ENCODE results near the gene PCSK7. TPM values are rescaled to one million over a fixed set of nuclear protein-coding genes. Genes with fewer than 3 reads are reported as not detected.

PCSK7 gene
- polyA plus RNA-seq, 1 experiment, result 23.5 TPM

DNA sequence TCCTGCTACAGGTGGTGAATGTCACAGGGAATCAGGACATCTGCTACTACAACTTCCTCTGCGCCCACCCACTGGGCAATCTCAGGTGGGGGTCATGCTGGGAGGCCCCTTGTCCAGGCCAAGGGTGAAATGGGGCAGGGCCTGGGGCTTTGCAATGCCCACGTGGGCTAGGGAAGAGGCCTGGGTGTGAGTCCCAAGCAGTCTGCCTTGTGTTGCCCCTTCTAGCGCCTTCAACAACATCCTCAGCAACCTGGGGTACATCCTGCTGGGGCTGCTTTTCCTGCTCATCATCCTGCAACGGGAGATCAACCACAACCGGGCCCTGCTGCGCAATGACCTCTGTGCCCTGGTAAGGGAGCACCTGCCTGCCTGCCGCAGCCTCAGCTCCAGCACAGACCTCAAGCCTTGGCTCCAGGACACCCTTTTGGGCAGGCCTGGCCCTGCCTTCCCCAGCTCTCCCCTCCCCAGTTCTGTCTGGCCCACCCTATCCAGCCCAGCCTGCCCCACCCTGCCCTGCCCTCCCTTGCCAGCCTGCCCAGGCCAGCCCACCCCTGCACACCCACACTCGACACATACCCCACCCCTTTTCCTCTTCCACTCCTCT is 41.8 kb downstream of the PCSK7 start:
- TF ChIP-seq, protein P1, sequence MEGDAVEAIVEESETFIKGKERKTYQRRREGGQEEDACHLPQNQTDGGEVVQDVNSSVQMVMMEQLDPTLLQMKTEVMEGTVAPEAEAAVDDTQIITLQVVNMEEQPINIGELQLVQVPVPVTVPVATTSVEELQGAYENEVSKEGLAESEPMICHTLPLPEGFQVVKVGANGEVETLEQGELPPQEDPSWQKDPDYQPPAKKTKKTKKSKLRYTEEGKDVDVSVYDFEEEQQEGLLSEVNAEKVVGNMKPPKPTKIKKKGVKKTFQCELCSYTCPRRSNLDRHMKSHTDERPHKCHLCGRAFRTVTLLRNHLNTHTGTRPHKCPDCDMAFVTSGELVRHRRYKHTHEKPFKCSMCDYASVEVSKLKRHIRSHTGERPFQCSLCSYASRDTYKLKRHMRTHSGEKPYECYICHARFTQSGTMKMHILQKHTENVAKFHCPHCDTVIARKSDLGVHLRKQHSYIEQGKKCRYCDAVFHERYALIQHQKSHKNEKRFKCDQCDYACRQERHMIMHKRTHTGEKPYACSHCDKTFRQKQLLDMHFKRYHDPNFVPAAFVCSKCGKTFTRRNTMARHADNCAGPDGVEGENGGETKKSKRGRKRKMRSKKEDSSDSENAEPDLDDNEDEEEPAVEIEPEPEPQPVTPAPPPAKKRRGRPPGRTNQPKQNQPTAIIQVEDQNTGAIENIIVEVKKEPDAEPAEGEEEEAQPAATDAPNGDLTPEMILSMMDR (IDR thresholded peaks at IDR 0.05; ENCODE audit: low read depth, low read length), result no peak
- Histone ChIP-seq H3K4me3 (ENCODE audit: low read depth, low read length) (no peak overlapping the region), H3K27me3 (ENCODE audit: control insufficient read depth, insufficient read depth, low read length) (no peaks in the 10 kb centered on the region), H3K9me3 (ENCODE audit: control insufficient read depth, insufficient read depth, low read length) (no peaks in the 10 kb centered on the region), H3K27ac (ENCODE audit: low read depth, low read length) (no peak overlapping the region)
- ChIA-PET POLR2A (no interaction called here), CTCF (interaction anchor here (2.0 kb wide), 1 partner anchor 8 kb away, joined by 6 read pairs; no protein-coding TSS in a partner anchor)
- no peak for DNase-seq (ENCODE audit: low read depth, low spot score)

- TF ChIP-seq, protein P1 (IDR thresholded peaks at IDR 0.05; ENCODE audit: low read depth, low read length), result no peak
- POLR2A ChIA-PET, result no interaction called here
- no peak for DNase-seq (ENCODE audit: low read depth, low spot score)
- Histone ChIP-seq H3K27me3 (ENCODE audit: control insufficient read depth, insufficient read depth, low read length) (no peaks in the 10 kb centered on the region), H3K9me3 (ENCODE audit: control insufficient read depth, insufficient read depth, low read length) (no peaks in the 10 kb centered on the region), H3K4me3 (ENCODE audit: low read depth, low read length) (no peak overlapping the region), H3K27ac (ENCODE audit: low read depth, low read length) (no peak overlapping the region)
- CTCF ChIA-PET, result no interaction called here
These were observed 42.5 kb downstream of the PCSK7 start for GRCh38 chr11:117189191-117189940.

- ChIA-PET CTCF (no interaction called here), POLR2A (interaction anchor here (0.7 kb wide), 1 partner anchor 9 kb away, joined by 3 read pairs; no protein-coding TSS in a partner anchor)
- TF ChIP-seq, protein P1 (IDR thresholded peaks at IDR 0.05; ENCODE audit: low read depth, low read length), result no peak
- Histone ChIP-seq H3K27ac (ENCODE audit: low read depth, low read length) (no peak overlapping the region), H3K27me3 (ENCODE audit: control insufficient read depth, insufficient read depth, low read length) (no peaks in the 10 kb centered on the region), H3K9me3 (ENCODE audit: control insufficient read depth, insufficient read depth, low read length) (no peaks in the 10 kb centered on the region), H3K4me3 (ENCODE audit: low read depth, low read length) (no peak overlapping the region)
- DNase-seq (ENCODE audit: low read depth, low spot score), result no peak
These were observed 43.2 kb downstream of the PCSK7 start for GRCh38 chr11:117188620-117189081.

DNA sequence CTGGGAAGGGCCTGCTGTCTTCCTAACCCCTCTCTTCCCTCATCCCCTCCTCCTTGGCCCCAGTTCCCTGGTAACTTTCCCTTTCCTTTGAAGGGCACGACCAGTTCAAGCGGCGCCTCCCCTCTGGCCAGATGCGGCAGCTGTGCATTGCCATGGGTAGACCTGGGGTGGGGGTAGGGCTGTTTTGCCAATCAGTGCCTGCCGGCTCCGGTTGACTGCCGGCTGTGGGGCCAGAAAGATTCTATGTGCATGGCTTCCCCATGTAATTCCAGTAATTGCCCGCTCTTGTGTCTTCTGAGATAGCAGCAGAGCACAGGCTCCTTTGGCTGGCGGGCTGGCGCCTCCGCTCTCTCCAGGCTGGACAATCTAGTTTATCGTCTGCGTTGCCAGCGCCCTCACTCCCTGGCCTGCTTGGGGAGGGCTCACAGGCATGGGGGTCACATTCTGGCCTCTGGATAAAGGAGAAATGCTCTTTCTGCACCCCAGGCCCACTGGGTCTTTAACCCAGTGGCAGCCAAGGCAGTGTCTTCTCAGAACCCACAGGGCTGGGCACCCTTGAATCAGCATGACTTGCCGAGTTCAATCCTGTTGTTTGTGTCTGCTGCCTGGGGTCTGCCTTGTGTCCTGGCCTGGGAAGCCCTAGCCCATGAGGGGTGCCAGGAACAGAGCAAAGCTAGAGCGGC is 43.9 kb downstream of the PCSK7 start:
- ChIA-PET CTCF (no interaction called here), POLR2A (interaction anchor here (0.7 kb wide), 1 partner anchor 10 kb away, joined by 3 read pairs; no protein-coding TSS in a partner anchor)
- TF ChIP-seq, protein P1 (IDR thresholded peaks at IDR 0.05; ENCODE audit: low read depth, low read length), result no peak
- no peaks in the 10 kb centered on the region for H3K27me3 ChIP-seq (ENCODE audit: control insufficient read depth, insufficient read depth, low read length)
- no peaks in the 10 kb centered on the region for H3K9me3 ChIP-seq (ENCODE audit: control insufficient read depth, insufficient read depth, low read length)
- DNase-seq (ENCODE audit: low read depth, low spot score), result no peak
- H3K27ac ChIP-seq (ENCODE audit: low read depth, low read length), result no peak overlapping the region
- H3K4me3 ChIP-seq (ENCODE audit: low read depth, low read length), result no peak overlapping the region

DNA sequence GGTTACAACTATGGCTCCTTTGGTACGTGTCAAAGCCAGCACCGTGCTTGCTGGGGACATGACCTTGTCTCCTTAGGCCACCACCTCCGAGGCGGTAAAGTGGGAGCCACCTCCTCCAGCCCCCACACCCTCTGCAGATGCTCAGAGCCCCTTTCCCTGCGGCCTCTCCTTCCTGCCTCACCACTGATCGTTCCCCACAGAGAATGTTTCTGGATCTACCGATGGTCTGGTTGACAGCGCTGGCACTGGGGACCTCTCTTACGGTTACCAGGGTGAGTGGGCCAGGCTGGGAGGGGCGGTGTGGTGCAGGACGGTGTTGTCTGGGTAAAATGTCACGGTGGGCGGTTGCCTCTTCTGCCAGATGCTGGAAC is 44.5 kb downstream of the PCSK7 start:
- ChIA-PET POLR2A (no interaction called here), CTCF (no interaction called here)
- Histone ChIP-seq H3K4me3 (ENCODE audit: low read depth, low read length) (no peak overlapping the region), H3K27ac (ENCODE audit: low read depth, low read length) (no peak overlapping the region), H3K27me3 (ENCODE audit: control insufficient read depth, insufficient read depth, low read length) (no peaks in the 10 kb centered on the region), H3K9me3 (ENCODE audit: control insufficient read depth, insufficient read depth, low read length) (no peaks in the 10 kb centered on the region)
- DNase-seq (ENCODE audit: low read depth, low spot score), result no peak
- TF ChIP-seq, protein P1 (IDR thresholded peaks at IDR 0.05; ENCODE audit: low read depth, low read length), result no peak

Data from AG04450 (cell line).